Measurements from ENCODE around the gene FTCD.
"Not testable (repeated sequence)": the region's sequence is repeated elsewhere in the genome, so short reads cannot be mapped to it uniquely, and the experiment has no call there.

FTCD gene, protein sequence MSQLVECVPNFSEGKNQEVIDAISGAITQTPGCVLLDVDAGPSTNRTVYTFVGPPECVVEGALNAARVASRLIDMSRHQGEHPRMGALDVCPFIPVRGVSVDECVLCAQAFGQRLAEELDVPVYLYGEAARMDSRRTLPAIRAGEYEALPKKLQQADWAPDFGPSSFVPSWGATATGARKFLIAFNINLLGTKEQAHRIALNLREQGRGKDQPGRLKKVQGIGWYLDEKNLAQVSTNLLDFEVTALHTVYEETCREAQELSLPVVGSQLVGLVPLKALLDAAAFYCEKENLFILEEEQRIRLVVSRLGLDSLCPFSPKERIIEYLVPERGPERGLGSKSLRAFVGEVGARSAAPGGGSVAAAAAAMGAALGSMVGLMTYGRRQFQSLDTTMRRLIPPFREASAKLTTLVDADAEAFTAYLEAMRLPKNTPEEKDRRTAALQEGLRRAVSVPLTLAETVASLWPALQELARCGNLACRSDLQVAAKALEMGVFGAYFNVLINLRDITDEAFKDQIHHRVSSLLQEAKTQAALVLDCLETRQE

DNA sequence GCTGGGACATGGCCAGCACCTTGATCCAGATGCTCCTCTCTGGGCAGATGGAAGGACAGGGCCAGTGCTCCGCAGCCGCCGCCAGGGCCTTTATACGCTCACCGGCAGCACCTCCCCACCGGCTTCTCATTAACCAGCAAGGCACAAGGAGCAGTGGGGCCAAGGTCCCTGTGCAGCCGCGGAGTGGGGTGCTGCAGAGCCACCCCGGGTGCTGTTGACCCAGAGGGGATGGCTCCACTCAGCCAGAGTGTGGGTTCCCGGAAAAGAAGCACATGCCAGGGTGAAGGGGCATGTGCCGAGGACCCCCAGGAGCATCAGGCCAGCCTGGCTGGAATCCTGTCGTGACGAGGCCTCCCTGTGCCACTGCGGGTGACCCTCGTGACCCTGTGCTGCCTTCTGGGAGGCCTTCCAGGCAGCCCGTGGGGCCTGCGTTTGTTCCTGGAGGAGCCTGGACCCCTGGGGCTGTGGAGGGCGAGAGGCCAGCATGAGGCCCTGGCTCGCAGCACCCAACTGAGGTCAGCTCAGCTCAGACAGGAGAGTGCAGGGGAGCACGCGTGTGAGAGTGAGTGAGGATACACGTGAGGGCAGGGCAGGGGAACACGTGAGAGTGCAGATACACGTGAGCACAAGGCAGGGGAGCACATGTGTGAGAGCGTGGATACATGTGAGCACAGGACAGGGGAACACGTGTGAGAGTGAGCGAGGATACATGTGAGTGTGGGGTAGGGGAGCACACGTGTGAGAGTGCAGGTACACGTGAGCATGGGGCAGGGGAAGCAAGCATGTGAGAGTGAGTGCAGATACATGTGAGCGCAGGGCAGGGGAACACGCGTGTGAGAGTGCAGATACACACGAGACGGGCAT is at the start of gene FTCD:
Gene FTCD, minus strand, starts transcription at position 66 of the 864 bp plus-strand sequence. Its CDS starts 56 bp downstream, at position 10.
- no peak for DNase-seq

DNA sequence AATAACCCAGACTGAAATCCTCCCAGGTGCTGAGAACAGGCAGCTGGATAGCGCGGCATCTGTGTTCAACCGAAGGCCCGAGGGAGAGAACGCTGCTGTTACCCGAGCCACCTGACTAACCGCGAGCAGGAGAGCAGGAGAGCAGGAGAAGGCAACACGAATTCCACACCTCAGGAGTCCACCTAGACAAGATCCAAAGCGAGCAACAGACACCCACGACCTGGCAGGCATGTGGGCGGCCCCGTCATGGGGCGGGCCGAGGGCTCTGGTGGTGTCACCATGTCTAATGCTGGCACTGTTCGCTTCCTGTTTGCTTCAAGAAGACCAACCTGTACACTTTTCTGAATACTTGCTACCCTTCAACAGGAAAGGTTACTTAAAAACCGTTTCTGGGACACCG is 49.8 kb upstream of the FTCD start:
- no peak for DNase-seq

DNA sequence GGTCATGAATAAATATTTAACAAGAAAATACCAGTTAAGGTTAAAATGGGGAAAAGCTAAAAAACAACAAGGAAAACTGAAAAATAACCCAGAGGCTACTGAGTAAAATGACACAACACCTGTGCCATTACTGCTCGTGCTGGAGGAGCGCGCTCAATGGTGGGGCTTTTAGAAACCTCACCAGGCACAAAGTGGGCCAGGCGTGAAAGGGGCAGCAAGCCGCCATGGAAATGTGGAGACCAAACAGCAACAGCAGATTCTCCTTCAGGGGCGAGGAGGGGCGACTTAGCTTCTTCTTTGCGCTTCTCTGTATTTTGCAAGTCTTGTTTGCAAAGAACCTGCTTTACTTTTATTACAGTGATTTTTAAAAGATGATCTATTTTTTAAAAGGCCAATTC is 47.8 kb upstream of the FTCD start:
- no peak for DNase-seq

GRCh38 chr21:46202592-46203202 is 47.3 kb upstream of the FTCD start:
- DNase-seq, result no peak

GRCh38 chr21:46200877-46201803 is 45.8 kb upstream of the FTCD start:
- DNase-seq, result not testable (repeated sequence)

GRCh38 chr21:46199436-46200373 is 44.3 kb upstream of the FTCD start:
- no peak for DNase-seq

DNA sequence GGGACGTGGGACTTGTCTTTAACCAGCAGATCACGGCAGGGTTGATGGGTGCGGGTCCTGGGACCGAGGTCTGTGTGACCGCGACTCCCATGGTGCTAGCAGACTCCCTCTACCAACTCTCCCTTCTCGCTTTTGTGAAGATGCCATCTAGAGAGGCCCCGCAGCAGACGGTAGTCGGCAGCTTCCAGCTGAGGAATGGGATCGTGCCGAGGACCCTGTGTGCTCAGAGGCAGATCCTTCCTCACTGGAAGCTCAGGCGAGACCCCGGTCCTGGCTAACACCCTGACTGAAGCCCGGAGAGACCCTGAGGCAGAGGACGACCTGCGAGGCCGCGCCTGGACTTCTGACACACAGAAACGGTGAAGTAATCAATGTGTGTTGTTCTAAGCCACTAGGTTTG is 41.4 kb upstream of the FTCD start:
- DNase-seq, result no peak

DNA sequence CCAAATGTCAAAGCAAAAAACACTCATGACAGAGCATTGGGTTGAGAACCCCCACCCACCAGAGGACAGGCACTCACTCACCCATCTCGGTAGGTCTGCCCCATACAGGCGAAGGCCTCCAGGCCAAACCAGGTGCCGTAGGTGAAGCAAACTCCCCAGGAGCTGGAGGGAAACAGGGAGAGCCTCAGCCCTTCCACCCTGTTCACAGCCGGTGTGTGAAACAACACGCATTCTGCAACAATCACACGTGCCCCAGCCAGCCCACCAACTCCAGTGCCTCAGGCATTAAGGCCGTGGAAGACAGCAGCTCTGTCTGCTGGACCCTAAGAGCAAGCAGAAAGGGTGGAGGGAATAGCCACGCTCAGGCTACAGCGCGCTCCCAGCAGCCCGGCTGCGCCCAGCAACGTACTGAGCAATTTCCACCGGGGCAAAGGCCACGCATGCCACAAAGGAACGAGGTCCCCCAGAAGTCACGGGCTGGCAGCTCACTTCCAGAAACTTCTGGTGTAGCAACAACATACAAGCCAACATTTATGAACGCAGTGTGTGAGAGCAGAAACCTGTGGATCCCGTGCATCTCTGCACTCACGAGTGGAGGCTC is 40.3 kb upstream of the FTCD start:
- no peak for DNase-seq

DNA sequence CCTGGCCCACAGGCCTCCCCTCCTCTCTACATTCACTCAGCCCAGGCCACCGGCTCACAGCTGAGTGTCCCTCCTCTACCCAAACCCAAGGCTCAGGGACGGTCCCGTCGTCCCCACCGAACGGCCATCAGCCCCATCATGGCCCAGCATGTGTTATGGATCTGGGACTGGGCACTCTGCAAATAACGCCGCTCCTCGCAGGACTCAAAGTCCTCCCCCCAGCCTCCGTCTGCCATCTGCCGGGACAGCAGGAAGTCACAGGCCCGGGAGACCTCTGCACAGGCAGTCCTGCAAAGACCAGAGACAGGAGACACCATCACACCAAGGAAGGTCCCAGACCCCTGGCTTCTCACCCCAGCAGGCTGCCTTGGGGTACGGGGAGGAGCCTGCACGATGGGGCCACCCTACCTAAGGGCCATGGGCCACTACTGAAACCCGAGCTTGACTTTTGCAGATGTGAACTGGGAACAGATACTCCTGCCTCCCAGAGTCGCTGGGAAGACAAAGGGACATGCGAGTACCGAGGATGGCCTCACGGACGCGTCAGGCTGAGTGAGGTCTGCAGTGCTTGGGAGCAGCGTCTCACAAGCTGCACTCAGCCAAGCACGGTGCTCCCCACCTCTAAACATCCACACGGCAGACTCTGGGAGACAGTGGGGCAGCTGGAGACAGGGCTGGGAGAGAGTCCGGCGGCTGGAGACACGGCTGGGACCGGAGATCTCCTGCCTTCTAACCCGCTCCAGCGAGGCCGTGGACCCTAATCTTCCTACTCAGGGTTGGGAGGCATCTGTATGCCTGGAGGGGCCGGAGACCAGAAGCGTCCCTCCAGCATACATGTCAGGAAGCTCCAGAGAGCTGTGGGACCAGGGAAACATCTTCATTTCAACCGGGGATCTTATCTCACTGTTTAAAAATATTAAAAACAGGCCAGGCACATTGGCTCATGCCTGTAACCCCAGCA is 39.3 kb upstream of the FTCD start:
- no peak for DNase-seq

- no peak for DNase-seq
These were observed 38.5 kb upstream of the FTCD start for GRCh38 chr21:46193829-46194373.

DNA sequence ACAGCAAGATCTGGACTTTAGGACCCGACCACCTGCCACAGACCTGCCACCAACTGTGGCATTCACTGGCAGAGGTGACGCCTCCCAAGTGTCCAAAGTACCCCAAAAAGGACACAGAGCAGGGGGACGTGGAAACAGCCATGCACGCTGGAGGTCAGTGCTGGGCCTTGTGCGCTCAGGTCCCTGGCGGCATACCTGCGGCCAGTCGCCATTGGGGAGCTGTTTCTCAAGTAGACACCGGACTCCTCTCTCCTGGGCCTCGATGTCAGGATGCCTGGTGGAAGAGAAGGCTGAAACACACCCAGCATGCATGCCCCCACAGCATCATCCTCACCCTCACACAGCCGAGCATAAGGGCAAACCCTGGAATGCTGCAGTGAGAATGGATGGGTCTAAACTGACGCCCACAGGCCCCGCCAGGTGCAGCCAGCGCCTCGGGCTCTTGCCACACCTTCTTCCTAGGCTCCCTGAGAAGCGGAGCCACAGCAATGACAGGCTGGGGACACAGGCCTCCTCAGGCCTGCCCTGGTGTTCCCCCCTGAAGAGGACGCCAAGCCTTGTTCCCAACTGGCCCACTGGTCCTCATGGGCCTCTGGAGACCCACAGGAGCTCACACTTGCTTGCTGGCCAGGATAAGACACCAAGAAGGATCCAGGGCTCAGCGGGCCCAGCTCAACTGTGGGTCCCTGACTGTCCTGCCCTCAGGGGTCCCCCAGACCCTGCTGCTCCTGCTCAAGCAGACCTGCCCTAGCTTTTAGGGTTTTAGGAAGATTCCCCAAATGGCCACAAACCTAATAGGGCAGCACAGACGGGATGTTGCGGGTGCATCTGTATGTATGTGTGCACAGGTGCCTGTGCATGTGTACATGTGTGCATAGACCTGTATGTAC is 36.6 kb upstream of the FTCD start:
- DNase-seq, result no peak

DNA sequence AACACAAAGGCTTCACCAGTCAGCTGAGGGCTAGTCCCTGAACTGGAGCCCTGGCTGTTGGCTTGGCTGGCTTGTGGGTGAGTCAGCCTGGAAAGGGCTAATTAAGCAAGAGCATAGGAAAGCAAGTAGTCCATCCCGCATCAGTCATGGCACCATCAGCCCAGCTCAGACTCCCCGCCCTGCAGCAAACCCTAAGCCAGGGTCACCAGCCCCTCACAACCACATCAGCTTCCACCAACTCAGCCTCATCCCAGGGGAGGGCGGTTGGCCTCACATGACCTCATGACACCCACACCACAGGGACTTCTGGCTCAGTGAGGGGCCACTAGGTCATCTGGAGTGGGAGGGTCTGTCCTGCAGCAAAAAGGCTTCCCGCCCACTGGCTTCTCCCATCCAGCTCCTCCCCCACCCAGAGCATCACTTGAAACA is 35.9 kb upstream of the FTCD start:
- DNase-seq, result no peak

GRCh38 chr21:46190491-46191131 is 35.2 kb upstream of the FTCD start:
- DNase-seq, result no peak

- no peak for DNase-seq
These were observed 34.6 kb upstream of the FTCD start for GRCh38 chr21:46189959-46190490.

DNA sequence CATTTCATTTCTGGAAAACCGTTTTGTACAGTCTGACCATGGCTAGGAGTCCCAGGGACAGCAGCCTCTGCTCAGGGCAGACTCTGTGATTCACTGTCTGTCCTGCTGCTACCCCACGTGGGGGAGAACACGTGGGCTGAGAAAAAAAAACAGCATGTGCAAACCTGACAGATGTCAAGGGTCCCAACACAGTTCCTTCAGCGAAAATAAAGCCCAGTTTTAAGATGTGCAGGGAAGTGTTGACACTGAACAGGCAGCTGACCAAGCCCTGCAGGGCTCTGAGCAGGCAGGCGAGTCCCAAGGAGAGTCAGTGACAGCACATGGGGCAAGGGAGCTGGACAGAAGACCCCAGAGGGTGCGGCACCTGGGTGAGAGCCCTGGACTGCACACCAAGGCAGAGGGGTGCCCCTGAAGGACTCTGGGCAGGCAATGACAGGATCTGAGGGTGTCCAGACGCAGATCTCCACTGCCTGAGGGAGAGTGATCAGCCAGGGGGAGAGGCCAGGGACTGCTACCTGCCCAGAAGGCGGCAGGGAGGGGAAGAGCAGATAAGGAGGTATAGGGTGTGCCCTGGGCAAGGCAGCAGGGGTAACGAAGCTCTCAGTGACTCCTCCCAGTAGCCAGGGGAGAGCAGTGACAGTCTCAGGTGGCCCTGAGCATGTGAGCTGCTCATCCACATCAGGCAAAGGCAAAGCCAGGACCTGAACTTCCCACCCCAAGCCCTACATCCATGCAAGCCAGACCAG is 34.0 kb upstream of the FTCD start:
- DNase-seq, result no peak
